Measurements from ENCODE around the gene FGF22.
"Not testable (repeated sequence)": the region's sequence is repeated elsewhere in the genome, so short reads cannot be mapped to it uniquely, and the experiment has no call there.

FGF22 gene

GRCh38 chr19:602391-603301 lies 37.0 kb upstream of the FGF22 start:
- TF ChIP-seq EZH2phosphoT487 (IDR thresholded peaks at IDR 0.05; ENCODE audit: low read length) (no peak), EZH2 (optimal IDR thresholded peaks at IDR 0.05; ENCODE audit: low read depth, low read length) (no peak), CTCF (IDR thresholded peaks at IDR 0.05; ENCODE audit: low read length) (no peak)
- H3K9ac ChIP-seq (ENCODE audit: low read length) = no peak overlapping the region
- no peak for DNase-seq
- no peak overlapping the region for H3K4me2 ChIP-seq (ENCODE audit: low read depth, low read length)
- H3K4me1 ChIP-seq (ENCODE audit: low read length) = no peaks in the 10 kb centered on the region
- no peaks in the 10 kb centered on the region for H4K20me1 ChIP-seq (ENCODE audit: insufficient read depth, low read length)
- no peaks in the 10 kb centered on the region for H3K9me3 ChIP-seq (replicated peaks; ENCODE audit: insufficient read depth, low read length)
- peaks cover 35% of the 10 kb centered on the region for H3K27me3 ChIP-seq (replicated peaks; ENCODE audit: insufficient read depth, low read length)
- H3K79me2 ChIP-seq (ENCODE audit: low read length) = no peaks in the 10 kb centered on the region
- H2AFZ ChIP-seq (ENCODE audit: low read length) = no peak overlapping the region
- H3K4me3 ChIP-seq (ENCODE audit: low read length) = no peak overlapping the region
- H3K27ac ChIP-seq (ENCODE audit: low read length) = no peak overlapping the region
- no peaks in the 10 kb centered on the region for H3K9me2 ChIP-seq (replicated peaks; ENCODE audit: insufficient read depth, low read length)
- no peaks in the 10 kb centered on the region for H3K36me3 ChIP-seq (replicated peaks; ENCODE audit: insufficient read depth, low read length)
- H3F3A ChIP-seq (ENCODE audit: insufficient read depth, low read length) = no peaks in the 10 kb centered on the region

GRCh38 chr19:603302-603639 lies 36.4 kb upstream of the FGF22 start:
- not testable (repeated sequence) for H3K27ac ChIP-seq (ENCODE audit: low read length); H3K9ac ChIP-seq (ENCODE audit: low read length); H3K4me3 ChIP-seq (ENCODE audit: low read length); H3K4me2 ChIP-seq (ENCODE audit: low read depth, low read length); H2AFZ ChIP-seq (ENCODE audit: low read length); H3K4me1 ChIP-seq (ENCODE audit: low read length); H4K20me1 ChIP-seq (ENCODE audit: insufficient read depth, low read length); H3K9me3 ChIP-seq (replicated peaks; ENCODE audit: insufficient read depth, low read length); DNase-seq; H3K79me2 ChIP-seq (ENCODE audit: low read length); H3K36me3 ChIP-seq (replicated peaks; ENCODE audit: insufficient read depth, low read length); H3F3A ChIP-seq (ENCODE audit: insufficient read depth, low read length); H3K9me2 ChIP-seq (replicated peaks; ENCODE audit: insufficient read depth, low read length)
- H3K27me3 ChIP-seq (replicated peaks; ENCODE audit: insufficient read depth, low read length) = peaks cover 30% of the 10 kb centered on the region

GRCh38 chr19:603779-604178 lies 35.9 kb upstream of the FGF22 start:
- not testable (repeated sequence) for H3K27ac ChIP-seq (ENCODE audit: low read length); H3K9ac ChIP-seq (ENCODE audit: low read length); H4K20me1 ChIP-seq (ENCODE audit: insufficient read depth, low read length); H2AFZ ChIP-seq (ENCODE audit: low read length); H3K4me1 ChIP-seq (ENCODE audit: low read length); H3K9me3 ChIP-seq (replicated peaks; ENCODE audit: insufficient read depth, low read length); DNase-seq; H3K36me3 ChIP-seq (replicated peaks; ENCODE audit: insufficient read depth, low read length); H3K79me2 ChIP-seq (ENCODE audit: low read length); H3F3A ChIP-seq (ENCODE audit: insufficient read depth, low read length); H3K9me2 ChIP-seq (replicated peaks; ENCODE audit: insufficient read depth, low read length); H3K4me3 ChIP-seq (ENCODE audit: low read length); H3K4me2 ChIP-seq (ENCODE audit: low read depth, low read length)
- H3K27me3 ChIP-seq (replicated peaks; ENCODE audit: insufficient read depth, low read length) = peaks cover 24% of the 10 kb centered on the region

- no peaks in the 10 kb centered on the region for H3K36me3 ChIP-seq (replicated peaks; ENCODE audit: insufficient read depth, low read length)
- H3K79me2 ChIP-seq (ENCODE audit: low read length) = no peaks in the 10 kb centered on the region
- no peak overlapping the region for H3K4me3 ChIP-seq (ENCODE audit: low read length)
- H3K9me3 ChIP-seq (replicated peaks; ENCODE audit: insufficient read depth, low read length) = no peaks in the 10 kb centered on the region
- H3K4me1 ChIP-seq (ENCODE audit: low read length) = no peaks in the 10 kb centered on the region
- peaks cover 19% of the 10 kb centered on the region for H3K27me3 ChIP-seq (replicated peaks; ENCODE audit: insufficient read depth, low read length)
- H3K9me2 ChIP-seq (replicated peaks; ENCODE audit: insufficient read depth, low read length) = no peaks in the 10 kb centered on the region
- H3F3A ChIP-seq (ENCODE audit: insufficient read depth, low read length) = no peaks in the 10 kb centered on the region
- H4K20me1 ChIP-seq (ENCODE audit: insufficient read depth, low read length) = no peaks in the 10 kb centered on the region
- peak; percentile 33 for DNase-seq
- no peak for TF ChIP-seq EZH2 (optimal IDR thresholded peaks at IDR 0.05; ENCODE audit: low read depth, low read length)
- H3K27ac ChIP-seq (ENCODE audit: low read length) = no peak overlapping the region
- H2AFZ ChIP-seq (ENCODE audit: low read length) = no peak overlapping the region
- no peak overlapping the region for H3K4me2 ChIP-seq (ENCODE audit: low read depth, low read length)
- no peak overlapping the region for H3K9ac ChIP-seq (ENCODE audit: low read length)
These were observed 35.3 kb upstream of the FGF22 start for GRCh38 chr19:604355-604754.

Measured in MM.1S (cell line).